Body of pancreas (tissue), 4 donors: ENCODE data around the gene FGF6. TPM values are rescaled to one million over a fixed set of nuclear protein-coding genes. Genes with fewer than 3 reads are reported as not detected.

ENCODE experiments used
- ATAC-seq: fragments of 150-250 bp; one replicate; pipeline ENCODE4 v1.9.1; 2016
- DNase-seq, 4 donors: peaks; one replicate each; pipeline ENCODE4 v3.0.0-alpha.2; 2019
- H3K27ac ChIP-seq, 4 donors: fragments of 200-600 bp; sonication (generic); 1 replicate in 3 of 4; 2 replicates in 1 of 4; pipeline versions ENCODE4 v1.5.1 to v1.6.1; 2016 to 2019; ENCODE audit warnings: mild to moderate bottlenecking in 1 of 4, mixed read lengths in 1 of 4, moderate library complexity in 1 of 4
- H3K27me3 ChIP-seq, 2 donors: fragments of 200-600 bp; sonication (generic); one replicate each; pipeline ENCODE4 v1.6.0; 2016; ENCODE audit warnings: mild to moderate bottlenecking in 1 of 2
- H3K36me3 ChIP-seq, 2 donors: fragments of 200-600 bp; sonication (generic); replicated peaks in 1 of 2; 2 replicates each; pipeline ENCODE4 v1.5.1; 2016; ENCODE audit warnings: low read depth in 2 of 2; ENCODE audit not compliant: insufficient read depth in 1 of 2
- H3K4me1 ChIP-seq: fragments of 200-600 bp; sonication (generic); one replicate; pipeline ENCODE4 v1.6.0; 2016
- H3K4me3 ChIP-seq, 2 donors: fragments of 200-600 bp; sonication (generic); 1 replicate in 1 of 2; 2 replicates in 1 of 2; pipeline ENCODE4 v1.5.1; 2016 to 2019
- H3K9me3 ChIP-seq, 3 donors: fragments of 200-600 bp; sonication (generic); 1 replicate in 2 of 3; 2 replicates in 1 of 3; pipeline ENCODE4 v1.5.1; 2016
- CTCF ChIP-seq, 7 experiments: fragments of 450-650 bp in 4 of 7; fragments of 200-600 bp in 3 of 7; sonication (generic) in 3 of 7; IDR thresholded peaks; one replicate each; pipeline ENCODE4 v1.5.1; 2016 to 2019; ENCODE audit warnings: antibody characterized with exemption in 7 of 7
- POLR2A ChIP-seq, 3 donors: fragments of 450-650 bp; IDR thresholded peaks; one replicate each; pipeline ENCODE4 v1.6.1; 2016; ENCODE audit warnings: antibody characterized with exemption in 3 of 3, mild to moderate bottlenecking in 2 of 3
- WGBS, 2 donors: methylation state at CpG; one replicate each; pipeline ENCODE4 v1.1.5; 2017; 5-methylcytosine and 5-hydroxymethylcytosine counted together
- intact Hi-C: fragments of 100-400 bp; cut with DNase I; formaldehyde crosslinking; loops from one replicate; pipeline ENCODE4 v1.15.1; 2023
- total RNA-seq, 2 donors: library from RNA; depleted of rRNA; stranded (reverse); fragments of >200 nt; gene quantifications; one replicate each; pipeline ENCODE4 v1.1.0, GENCODE V29; 2016

FGF6 gene
- total RNA-seq, 2 donors from 2014 or later: not detected

GRCh38 chr12:4387607-4388006, 58.0 kb downstream of the FGF6 start:
- Histone ChIP-seq H3K9me3 (no peaks in the 10 kb centered on the region), H3K36me3 (no peaks in the 10 kb centered on the region), H3K4me3 (no peak overlapping the region), H3K27ac (no peak overlapping the region), H3K27me3 (no peaks in the 10 kb centered on the region), H3K4me1 (no peaks in the 10 kb centered on the region)
- ATAC-seq: no peak
- no peak for DNase-seq
- WGBS, 2 donors: 83 to 90% methylated on average over 5 of the region's 5 CpGs
- intact Hi-C loops: no loop called here
- TF ChIP-seq POLR2A (IDR thresholded peaks at IDR 0.05): no peak
- TF ChIP-seq CTCF (IDR thresholded peaks at IDR 0.05): no peak

- Histone ChIP-seq H3K27me3 (no peaks in the 10 kb centered on the region), H3K27ac (no peak overlapping the region), H3K36me3 (no peaks in the 10 kb centered on the region), H3K4me3 (no peak overlapping the region), H3K9me3 (no peaks in the 10 kb centered on the region), H3K4me1 (no peaks in the 10 kb centered on the region)
- intact Hi-C loops: no loop called here
- no peak for ATAC-seq
- no peak for DNase-seq
- 51 to 54% methylated on average over 4 of the region's 4 CpGs for WGBS, 2 donors
- TF ChIP-seq POLR2A (IDR thresholded peaks at IDR 0.05): no peak
- no peak for TF ChIP-seq CTCF (IDR thresholded peaks at IDR 0.05)
These were observed 58.8 kb downstream of the FGF6 start for GRCh38 chr12:4386801-4387200.

Other genes with a start within 250 kb of the FGF6 start
- gene CCND2, start 172.1 kb downstream of the FGF6 start, total RNA-seq: 10 to 100 TPM; 32.2 to 88.7 TPM
- gene TIGAR, start 124.6 kb downstream of the FGF6 start, total RNA-seq: 1 to 10 TPM in 1 of 2 donors, under 1 TPM in 1; 0.33 to 1.6 TPM
- gene FGF23, start 66.1 kb downstream of the FGF6 start, total RNA-seq: not detected
- under 1 TPM; 0.26 to 0.33 TPM for gene RAD51AP1, start 93.1 kb upstream of the FGF6 start, total RNA-seq
- 10 to 100 TPM in 1 of 2 donors, 1 to 10 TPM in 1; 7.9 to 13.2 TPM for gene DYRK4, start 116.4 kb upstream of the FGF6 start, total RNA-seq
- gene AKAP3, start 203.2 kb upstream of the FGF6 start, total RNA-seq: 1 to 10 TPM; 3.4 to 8.2 TPM
- 10 to 100 TPM; 12.5 to 16.9 TPM for gene NDUFA9, start 203.3 kb upstream of the FGF6 start, total RNA-seq